HEK293 (cell line): ENCODE results near the gene MAP6.

Source experiments
- SCRT2 ChIP-seq: fragments of 450-650 bp; formaldehyde crosslinking; IDR thresholded peaks from 2 replicates; pipeline ENCODE4 v1.5.1; 2016; ENCODE audit warnings: missing biosample characterization, missing genetic modification characterization
- ZNF24 ChIP-seq: fragments of 450-650 bp; formaldehyde crosslinking; IDR thresholded peaks from 2 replicates; pipeline ENCODE4 v1.5.1; 2016; ENCODE audit warnings: missing biosample characterization, missing genetic modification characterization
- ZNF571 ChIP-seq: fragments of 450-650 bp; formaldehyde crosslinking; IDR thresholded peaks from 2 replicates; pipeline ENCODE4 v1.5.0; 2017; ENCODE audit warnings: missing biosample characterization, missing genetic modification characterization
- ZNF785 ChIP-seq: fragments of 450-650 bp; formaldehyde crosslinking; IDR thresholded peaks from 2 replicates; pipeline ENCODE4 v1.5.1; 2016; ENCODE audit warnings: missing biosample characterization, missing genetic modification characterization
- ZSCAN23 ChIP-seq: fragments of 450-650 bp; formaldehyde crosslinking; IDR thresholded peaks from 2 replicates; pipeline ENCODE4 v1.5.1; 2016; ENCODE audit warnings: missing biosample characterization, missing genetic modification characterization
- TF ChIP-seq, protein P1 (sequence below): fragments of 450-650 bp; formaldehyde crosslinking; IDR thresholded peaks from 2 replicates; pipeline ENCODE4 v1.5.1; 2016; ENCODE audit warnings: missing biosample characterization, missing genetic modification characterization
- TF ChIP-seq, protein P2 (sequence below): fragments of 450-650 bp; formaldehyde crosslinking; IDR thresholded peaks from 2 replicates; pipeline ENCODE4 v1.5.1; 2016; ENCODE audit warnings: missing biosample characterization, missing genetic modification characterization, low read depth
- TF ChIP-seq, protein P3 (sequence below): fragments of 450-650 bp; formaldehyde crosslinking; IDR thresholded peaks from 2 replicates; pipeline ENCODE4 v1.5.1; 2016; ENCODE audit warnings: missing biosample characterization, missing genetic modification characterization
- TF ChIP-seq, protein P4 (sequence below): fragments of 450-650 bp; formaldehyde crosslinking; IDR thresholded peaks from 2 replicates; pipeline ENCODE4 v1.5.1; 2016; ENCODE audit warnings: missing biosample characterization, missing genetic modification characterization
- TF ChIP-seq, protein P5 (sequence below): fragments of 450-650 bp; formaldehyde crosslinking; IDR thresholded peaks from 2 replicates; pipeline ENCODE4 v1.5.1; 2016; ENCODE audit warnings: missing biosample characterization, missing genetic modification characterization

DNA sequence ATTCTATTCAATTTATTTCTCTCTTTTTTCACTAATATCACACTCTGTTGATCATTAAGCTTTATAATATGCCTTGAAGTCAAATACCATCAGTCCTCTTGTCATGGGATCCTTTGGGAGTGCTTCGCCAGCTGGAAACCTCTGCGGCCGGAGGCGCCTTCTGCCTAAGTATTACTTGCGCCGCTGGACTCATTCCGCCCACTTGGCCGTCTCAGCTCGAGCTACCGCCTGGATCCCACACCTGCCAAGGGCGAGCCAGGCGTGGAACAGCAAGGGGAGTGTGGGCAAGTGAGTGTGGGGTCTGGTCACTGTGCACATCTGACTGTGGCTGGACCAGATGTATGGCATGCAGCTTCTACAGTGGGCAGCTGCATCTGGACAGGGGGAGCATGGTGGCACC lies 9.1 kb upstream of the MAP6 start:
- TF ChIP-seq ZNF571 (tag by site-specific recombination): no peak
- TF ChIP-seq, protein P1, sequence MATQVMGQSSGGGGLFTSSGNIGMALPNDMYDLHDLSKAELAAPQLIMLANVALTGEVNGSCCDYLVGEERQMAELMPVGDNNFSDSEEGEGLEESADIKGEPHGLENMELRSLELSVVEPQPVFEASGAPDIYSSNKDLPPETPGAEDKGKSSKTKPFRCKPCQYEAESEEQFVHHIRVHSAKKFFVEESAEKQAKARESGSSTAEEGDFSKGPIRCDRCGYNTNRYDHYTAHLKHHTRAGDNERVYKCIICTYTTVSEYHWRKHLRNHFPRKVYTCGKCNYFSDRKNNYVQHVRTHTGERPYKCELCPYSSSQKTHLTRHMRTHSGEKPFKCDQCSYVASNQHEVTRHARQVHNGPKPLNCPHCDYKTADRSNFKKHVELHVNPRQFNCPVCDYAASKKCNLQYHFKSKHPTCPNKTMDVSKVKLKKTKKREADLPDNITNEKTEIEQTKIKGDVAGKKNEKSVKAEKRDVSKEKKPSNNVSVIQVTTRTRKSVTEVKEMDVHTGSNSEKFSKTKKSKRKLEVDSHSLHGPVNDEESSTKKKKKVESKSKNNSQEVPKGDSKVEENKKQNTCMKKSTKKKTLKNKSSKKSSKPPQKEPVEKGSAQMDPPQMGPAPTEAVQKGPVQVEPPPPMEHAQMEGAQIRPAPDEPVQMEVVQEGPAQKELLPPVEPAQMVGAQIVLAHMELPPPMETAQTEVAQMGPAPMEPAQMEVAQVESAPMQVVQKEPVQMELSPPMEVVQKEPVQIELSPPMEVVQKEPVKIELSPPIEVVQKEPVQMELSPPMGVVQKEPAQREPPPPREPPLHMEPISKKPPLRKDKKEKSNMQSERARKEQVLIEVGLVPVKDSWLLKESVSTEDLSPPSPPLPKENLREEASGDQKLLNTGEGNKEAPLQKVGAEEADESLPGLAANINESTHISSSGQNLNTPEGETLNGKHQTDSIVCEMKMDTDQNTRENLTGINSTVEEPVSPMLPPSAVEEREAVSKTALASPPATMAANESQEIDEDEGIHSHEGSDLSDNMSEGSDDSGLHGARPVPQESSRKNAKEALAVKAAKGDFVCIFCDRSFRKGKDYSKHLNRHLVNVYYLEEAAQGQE (tag by site-specific recombination): no peak
- TF ChIP-seq ZSCAN23 (tag by site-specific recombination): no peak
- TF ChIP-seq, protein P2, sequence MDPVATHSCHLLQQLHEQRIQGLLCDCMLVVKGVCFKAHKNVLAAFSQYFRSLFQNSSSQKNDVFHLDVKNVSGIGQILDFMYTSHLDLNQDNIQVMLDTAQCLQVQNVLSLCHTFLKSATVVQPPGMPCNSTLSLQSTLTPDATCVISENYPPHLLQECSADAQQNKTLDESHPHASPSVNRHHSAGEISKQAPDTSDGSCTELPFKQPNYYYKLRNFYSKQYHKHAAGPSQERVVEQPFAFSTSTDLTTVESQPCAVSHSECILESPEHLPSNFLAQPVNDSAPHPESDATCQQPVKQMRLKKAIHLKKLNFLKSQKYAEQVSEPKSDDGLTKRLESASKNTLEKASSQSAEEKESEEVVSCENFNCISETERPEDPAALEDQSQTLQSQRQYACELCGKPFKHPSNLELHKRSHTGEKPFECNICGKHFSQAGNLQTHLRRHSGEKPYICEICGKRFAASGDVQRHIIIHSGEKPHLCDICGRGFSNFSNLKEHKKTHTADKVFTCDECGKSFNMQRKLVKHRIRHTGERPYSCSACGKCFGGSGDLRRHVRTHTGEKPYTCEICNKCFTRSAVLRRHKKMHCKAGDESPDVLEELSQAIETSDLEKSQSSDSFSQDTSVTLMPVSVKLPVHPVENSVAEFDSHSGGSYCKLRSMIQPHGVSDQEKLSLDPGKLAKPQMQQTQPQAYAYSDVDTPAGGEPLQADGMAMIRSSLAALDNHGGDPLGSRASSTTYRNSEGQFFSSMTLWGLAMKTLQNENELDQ (tag by site-specific recombination): no peak
- TF ChIP-seq, protein P3, sequence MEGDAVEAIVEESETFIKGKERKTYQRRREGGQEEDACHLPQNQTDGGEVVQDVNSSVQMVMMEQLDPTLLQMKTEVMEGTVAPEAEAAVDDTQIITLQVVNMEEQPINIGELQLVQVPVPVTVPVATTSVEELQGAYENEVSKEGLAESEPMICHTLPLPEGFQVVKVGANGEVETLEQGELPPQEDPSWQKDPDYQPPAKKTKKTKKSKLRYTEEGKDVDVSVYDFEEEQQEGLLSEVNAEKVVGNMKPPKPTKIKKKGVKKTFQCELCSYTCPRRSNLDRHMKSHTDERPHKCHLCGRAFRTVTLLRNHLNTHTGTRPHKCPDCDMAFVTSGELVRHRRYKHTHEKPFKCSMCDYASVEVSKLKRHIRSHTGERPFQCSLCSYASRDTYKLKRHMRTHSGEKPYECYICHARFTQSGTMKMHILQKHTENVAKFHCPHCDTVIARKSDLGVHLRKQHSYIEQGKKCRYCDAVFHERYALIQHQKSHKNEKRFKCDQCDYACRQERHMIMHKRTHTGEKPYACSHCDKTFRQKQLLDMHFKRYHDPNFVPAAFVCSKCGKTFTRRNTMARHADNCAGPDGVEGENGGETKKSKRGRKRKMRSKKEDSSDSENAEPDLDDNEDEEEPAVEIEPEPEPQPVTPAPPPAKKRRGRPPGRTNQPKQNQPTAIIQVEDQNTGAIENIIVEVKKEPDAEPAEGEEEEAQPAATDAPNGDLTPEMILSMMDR (tag by site-specific recombination): no peak
- TF ChIP-seq, protein P4, sequence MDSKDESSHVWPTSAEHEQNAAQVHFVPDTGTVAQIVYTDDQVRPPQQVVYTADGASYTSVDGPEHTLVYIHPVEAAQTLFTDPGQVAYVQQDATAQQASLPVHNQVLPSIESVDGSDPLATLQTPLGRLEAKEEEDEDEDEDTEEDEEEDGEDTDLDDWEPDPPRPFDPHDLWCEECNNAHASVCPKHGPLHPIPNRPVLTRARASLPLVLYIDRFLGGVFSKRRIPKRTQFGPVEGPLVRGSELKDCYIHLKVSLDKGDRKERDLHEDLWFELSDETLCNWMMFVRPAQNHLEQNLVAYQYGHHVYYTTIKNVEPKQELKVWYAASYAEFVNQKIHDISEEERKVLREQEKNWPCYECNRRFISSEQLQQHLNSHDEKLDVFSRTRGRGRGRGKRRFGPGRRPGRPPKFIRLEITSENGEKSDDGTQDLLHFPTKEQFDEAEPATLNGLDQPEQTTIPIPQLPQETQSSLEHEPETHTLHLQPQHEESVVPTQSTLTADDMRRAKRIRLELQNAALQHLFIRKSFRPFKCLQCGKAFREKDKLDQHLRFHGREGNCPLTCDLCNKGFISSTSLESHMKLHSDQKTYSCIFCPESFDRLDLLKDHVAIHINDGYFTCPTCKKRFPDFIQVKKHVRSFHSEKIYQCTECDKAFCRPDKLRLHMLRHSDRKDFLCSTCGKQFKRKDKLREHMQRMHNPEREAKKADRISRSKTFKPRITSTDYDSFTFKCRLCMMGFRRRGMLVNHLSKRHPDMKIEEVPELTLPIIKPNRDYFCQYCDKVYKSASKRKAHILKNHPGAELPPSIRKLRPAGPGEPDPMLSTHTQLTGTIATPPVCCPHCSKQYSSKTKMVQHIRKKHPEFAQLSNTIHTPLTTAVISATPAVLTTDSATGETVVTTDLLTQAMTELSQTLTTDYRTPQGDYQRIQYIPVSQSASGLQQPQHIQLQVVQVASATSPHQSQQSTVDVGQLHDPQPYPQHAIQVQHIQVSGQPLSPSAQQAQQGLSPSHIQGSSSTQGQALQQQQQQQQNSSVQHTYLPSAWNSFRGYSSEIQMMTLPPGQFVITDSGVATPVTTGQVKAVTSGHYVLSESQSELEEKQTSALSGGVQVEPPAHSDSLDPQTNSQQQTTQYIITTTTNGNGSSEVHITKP (tag by site-specific recombination): no peak
- TF ChIP-seq ZNF24 (tag by site-specific recombination): no peak
- no peak for TF ChIP-seq SCRT2 (tag by site-specific recombination)
- TF ChIP-seq ZNF785 (tag by site-specific recombination): no peak
- TF ChIP-seq, protein P5, sequence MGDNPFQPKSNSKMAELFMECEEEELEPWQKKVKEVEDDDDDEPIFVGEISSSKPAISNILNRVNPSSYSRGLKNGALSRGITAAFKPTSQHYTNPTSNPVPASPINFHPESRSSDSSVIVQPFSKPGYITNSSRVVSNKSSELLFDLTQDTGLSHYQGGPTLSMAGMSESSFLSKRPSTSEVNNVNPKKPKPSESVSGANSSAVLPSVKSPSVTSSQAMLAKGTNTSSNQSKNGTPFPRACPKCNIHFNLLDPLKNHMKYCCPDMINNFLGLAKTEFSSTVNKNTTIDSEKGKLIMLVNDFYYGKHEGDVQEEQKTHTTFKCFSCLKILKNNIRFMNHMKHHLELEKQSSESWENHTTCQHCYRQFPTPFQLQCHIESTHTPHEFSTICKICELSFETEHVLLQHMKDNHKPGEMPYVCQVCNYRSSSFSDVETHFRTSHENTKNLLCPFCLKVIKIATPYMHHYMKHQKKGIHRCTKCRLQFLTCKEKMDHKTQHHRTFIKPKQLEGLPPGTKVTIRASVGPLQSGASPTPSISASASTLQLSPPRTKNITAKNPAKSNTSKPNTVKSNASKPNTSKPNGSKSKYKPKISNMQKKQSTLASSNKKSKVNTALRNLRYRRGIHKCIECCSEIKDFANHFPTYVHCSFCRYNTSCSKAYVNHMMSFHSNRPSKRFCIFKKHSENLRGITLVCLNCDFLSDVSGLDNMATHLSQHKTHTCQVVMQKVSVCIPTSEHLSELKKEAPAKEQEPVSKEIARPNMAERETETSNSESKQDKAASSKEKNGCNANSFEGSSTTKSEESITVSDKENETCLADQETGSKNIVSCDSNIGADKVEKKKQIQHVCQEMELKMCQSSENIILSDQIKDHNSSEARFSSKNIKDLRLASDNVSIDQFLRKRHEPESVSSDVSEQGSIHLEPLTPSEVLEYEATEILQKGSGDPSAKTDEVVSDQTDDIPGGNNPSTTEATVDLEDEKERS: no peak
